ENCODE results near the gene BCDIN3D.

DNA sequence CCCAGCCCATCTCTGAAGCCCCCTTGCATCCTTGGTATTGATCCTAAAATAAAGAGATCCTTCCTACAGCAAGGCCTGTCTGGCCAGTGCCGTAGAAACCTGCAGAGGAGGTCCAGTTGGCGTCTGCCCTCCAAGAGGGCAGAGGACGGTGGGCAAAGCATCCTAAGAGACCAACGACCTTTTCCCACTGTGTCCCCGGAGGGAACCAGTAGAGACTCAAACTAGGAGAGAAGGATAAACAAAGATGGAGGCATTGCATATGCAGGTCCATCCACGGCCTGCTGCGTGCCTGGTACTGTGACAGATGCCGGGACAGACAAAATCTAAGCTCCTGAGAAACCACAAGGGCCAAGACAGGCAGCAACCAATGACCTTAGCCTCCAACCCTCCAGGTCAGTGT, 18.5 kb downstream of the BCDIN3D start:
- TF ChIP-seq POLR2AphosphoS5 (IDR thresholded peaks at IDR 0.05; ENCODE audit: low read depth, low read length) (no peak), RXRA (IDR thresholded peaks at IDR 0.05; ENCODE audit: borderline replicate concordance, low read depth) (no peak), EZH2phosphoT487 (IDR thresholded peaks at IDR 0.05; ENCODE audit: borderline replicate concordance, low read depth) (no peak), ELF1 (IDR thresholded peaks at IDR 0.05) (no peak), YY1 (IDR thresholded peaks at IDR 0.05; ENCODE audit: low read depth) (no peak), TCF12 (IDR thresholded peaks at IDR 0.05) (no peak), PBX3 (IDR thresholded peaks at IDR 0.05) (no peak), EP300 (IDR thresholded peaks at IDR 0.05; ENCODE audit: borderline replicate concordance in 1 of 2, low read depth in 1 of 2, low read length in 1 of 2) (no peak), TAF1 (IDR thresholded peaks at IDR 0.05; ENCODE audit: borderline replicate concordance, low read depth, low read length) (no peak), ZBTB33 (IDR thresholded peaks at IDR 0.05; ENCODE audit: borderline replicate concordance, low read depth) (no peak)
- TF ChIP-seq, protein P1, sequence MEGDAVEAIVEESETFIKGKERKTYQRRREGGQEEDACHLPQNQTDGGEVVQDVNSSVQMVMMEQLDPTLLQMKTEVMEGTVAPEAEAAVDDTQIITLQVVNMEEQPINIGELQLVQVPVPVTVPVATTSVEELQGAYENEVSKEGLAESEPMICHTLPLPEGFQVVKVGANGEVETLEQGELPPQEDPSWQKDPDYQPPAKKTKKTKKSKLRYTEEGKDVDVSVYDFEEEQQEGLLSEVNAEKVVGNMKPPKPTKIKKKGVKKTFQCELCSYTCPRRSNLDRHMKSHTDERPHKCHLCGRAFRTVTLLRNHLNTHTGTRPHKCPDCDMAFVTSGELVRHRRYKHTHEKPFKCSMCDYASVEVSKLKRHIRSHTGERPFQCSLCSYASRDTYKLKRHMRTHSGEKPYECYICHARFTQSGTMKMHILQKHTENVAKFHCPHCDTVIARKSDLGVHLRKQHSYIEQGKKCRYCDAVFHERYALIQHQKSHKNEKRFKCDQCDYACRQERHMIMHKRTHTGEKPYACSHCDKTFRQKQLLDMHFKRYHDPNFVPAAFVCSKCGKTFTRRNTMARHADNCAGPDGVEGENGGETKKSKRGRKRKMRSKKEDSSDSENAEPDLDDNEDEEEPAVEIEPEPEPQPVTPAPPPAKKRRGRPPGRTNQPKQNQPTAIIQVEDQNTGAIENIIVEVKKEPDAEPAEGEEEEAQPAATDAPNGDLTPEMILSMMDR (IDR thresholded peaks at IDR 0.05), result no peak
- TF ChIP-seq, protein P2, sequence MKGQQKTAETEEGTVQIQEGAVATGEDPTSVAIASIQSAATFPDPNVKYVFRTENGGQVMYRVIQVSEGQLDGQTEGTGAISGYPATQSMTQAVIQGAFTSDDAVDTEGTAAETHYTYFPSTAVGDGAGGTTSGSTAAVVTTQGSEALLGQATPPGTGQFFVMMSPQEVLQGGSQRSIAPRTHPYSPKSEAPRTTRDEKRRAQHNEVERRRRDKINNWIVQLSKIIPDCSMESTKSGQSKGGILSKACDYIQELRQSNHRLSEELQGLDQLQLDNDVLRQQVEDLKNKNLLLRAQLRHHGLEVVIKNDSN (IDR thresholded peaks at IDR 0.05; ENCODE audit: borderline replicate concordance, low read depth), result no peak
- TF ChIP-seq, protein P3, sequence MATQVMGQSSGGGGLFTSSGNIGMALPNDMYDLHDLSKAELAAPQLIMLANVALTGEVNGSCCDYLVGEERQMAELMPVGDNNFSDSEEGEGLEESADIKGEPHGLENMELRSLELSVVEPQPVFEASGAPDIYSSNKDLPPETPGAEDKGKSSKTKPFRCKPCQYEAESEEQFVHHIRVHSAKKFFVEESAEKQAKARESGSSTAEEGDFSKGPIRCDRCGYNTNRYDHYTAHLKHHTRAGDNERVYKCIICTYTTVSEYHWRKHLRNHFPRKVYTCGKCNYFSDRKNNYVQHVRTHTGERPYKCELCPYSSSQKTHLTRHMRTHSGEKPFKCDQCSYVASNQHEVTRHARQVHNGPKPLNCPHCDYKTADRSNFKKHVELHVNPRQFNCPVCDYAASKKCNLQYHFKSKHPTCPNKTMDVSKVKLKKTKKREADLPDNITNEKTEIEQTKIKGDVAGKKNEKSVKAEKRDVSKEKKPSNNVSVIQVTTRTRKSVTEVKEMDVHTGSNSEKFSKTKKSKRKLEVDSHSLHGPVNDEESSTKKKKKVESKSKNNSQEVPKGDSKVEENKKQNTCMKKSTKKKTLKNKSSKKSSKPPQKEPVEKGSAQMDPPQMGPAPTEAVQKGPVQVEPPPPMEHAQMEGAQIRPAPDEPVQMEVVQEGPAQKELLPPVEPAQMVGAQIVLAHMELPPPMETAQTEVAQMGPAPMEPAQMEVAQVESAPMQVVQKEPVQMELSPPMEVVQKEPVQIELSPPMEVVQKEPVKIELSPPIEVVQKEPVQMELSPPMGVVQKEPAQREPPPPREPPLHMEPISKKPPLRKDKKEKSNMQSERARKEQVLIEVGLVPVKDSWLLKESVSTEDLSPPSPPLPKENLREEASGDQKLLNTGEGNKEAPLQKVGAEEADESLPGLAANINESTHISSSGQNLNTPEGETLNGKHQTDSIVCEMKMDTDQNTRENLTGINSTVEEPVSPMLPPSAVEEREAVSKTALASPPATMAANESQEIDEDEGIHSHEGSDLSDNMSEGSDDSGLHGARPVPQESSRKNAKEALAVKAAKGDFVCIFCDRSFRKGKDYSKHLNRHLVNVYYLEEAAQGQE (IDR thresholded peaks at IDR 0.05; ENCODE audit: low read depth, low read length), result no peak
